HG02678 (cell line): ENCODE data around the gene OSBPL3.

Source experiments
- ATAC-seq: cut with Tn5 transposase; IDR thresholded peaks from one replicate; pipeline ENCODE4 v1.9.1; 2021; ENCODE audit warnings: mild to moderate bottlenecking, moderate library complexity; ENCODE audit not compliant: unreplicated experiment

The OSBPL3 gene

GRCh38 chr7:24834128-24834798, 145.7 kb downstream of the OSBPL3 start:
- peak; percentile 47 for ATAC-seq

GRCh38 chr7:24833549-24833948, 146.4 kb downstream of the OSBPL3 start:
- no peak for ATAC-seq

- ATAC-seq = no peak
These were observed 148.7 kb downstream of the OSBPL3 start for GRCh38 chr7:24831240-24831639.

- no peak for ATAC-seq
These were observed 149.4 kb downstream of the OSBPL3 start for GRCh38 chr7:24830440-24831050.

- ATAC-seq = no peak
These were observed 150.2 kb downstream of the OSBPL3 start for GRCh38 chr7:24829787-24830186.

- ATAC-seq = no peak
These were observed 150.9 kb downstream of the OSBPL3 start for GRCh38 chr7:24828891-24829661.

GRCh38 chr7:24827589-24827988, 152.4 kb downstream of the OSBPL3 start:
- no peak for ATAC-seq

- ATAC-seq = no peak
These were observed 153.0 kb downstream of the OSBPL3 start for GRCh38 chr7:24827027-24827426.

- ATAC-seq = no peak
These were observed 153.3 kb downstream of the OSBPL3 start for GRCh38 chr7:24826662-24827020.

- ATAC-seq = no peak
These were observed 153.9 kb downstream of the OSBPL3 start for GRCh38 chr7:24825931-24826661.

GRCh38 chr7:24825381-24825794, 154.6 kb downstream of the OSBPL3 start:
- ATAC-seq = no peak

GRCh38 chr7:24824896-24825295, 155.1 kb downstream of the OSBPL3 start:
- no peak for ATAC-seq

- no peak for ATAC-seq
These were observed 155.6 kb downstream of the OSBPL3 start for GRCh38 chr7:24824400-24824799.

- no peak for ATAC-seq
These were observed 158.3 kb downstream of the OSBPL3 start for GRCh38 chr7:24821754-24822054.

GRCh38 chr7:24821045-24821753, 158.8 kb downstream of the OSBPL3 start:
- peak; percentile 83 for ATAC-seq

- ATAC-seq = no peak
These were observed 159.3 kb downstream of the OSBPL3 start for GRCh38 chr7:24820730-24821044.

- ATAC-seq = peak; percentile 63
These were observed 159.9 kb downstream of the OSBPL3 start for GRCh38 chr7:24819916-24820689.

GRCh38 chr7:24817339-24817738, 162.6 kb downstream of the OSBPL3 start:
- ATAC-seq = no peak

GRCh38 chr7:24816868-24817267, 163.1 kb downstream of the OSBPL3 start:
- ATAC-seq = no peak

- ATAC-seq = peak; percentile 56
These were observed 167.6 kb downstream of the OSBPL3 start for GRCh38 chr7:24812305-24812945.
